GM12864 (cell line): Measurements from ENCODE around the gene DPYD.

Source experiments
- DNase-seq: peaks from one replicate; pipeline ENCODE4 v3.0.0-alpha.2; 2011; ENCODE audit warnings: low read depth
- H3K4me3 ChIP-seq: 2 replicates; pipeline ENCODE4 v1.5.1; 2011; ENCODE audit warnings: mild to moderate bottlenecking, low read depth, low read length, control low read depth
- TF ChIP-seq, protein P1 (sequence below): IDR thresholded peaks from 2 replicates; pipeline ENCODE4 v1.5.1; 2011; ENCODE audit warnings: low read depth, mild to moderate bottlenecking, moderate library complexity, low read length, control low read depth, inconsistent platforms; ENCODE audit errors: missing control alignments

Gene DPYD

DNA sequence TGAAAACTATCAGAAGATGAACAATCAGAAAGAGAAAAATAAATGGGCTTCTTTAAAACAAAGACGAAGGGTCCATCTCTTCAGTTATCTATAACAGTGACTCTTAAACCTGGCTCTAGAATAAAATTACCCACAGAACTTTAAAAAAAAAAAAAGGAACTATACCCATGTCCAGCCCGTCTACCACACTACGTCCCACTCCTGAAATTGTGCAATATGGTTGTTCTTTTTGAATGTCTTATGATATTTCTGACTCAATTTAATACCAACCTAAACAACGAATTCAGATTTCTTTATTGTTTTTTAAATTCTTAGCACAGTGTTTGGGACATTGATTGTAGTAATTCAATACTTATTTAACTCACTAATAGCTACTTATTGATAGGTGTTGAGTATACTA, 246.3 kb downstream of the DPYD start:
- no peak overlapping the region for H3K4me3 ChIP-seq
- TF ChIP-seq, protein P1, sequence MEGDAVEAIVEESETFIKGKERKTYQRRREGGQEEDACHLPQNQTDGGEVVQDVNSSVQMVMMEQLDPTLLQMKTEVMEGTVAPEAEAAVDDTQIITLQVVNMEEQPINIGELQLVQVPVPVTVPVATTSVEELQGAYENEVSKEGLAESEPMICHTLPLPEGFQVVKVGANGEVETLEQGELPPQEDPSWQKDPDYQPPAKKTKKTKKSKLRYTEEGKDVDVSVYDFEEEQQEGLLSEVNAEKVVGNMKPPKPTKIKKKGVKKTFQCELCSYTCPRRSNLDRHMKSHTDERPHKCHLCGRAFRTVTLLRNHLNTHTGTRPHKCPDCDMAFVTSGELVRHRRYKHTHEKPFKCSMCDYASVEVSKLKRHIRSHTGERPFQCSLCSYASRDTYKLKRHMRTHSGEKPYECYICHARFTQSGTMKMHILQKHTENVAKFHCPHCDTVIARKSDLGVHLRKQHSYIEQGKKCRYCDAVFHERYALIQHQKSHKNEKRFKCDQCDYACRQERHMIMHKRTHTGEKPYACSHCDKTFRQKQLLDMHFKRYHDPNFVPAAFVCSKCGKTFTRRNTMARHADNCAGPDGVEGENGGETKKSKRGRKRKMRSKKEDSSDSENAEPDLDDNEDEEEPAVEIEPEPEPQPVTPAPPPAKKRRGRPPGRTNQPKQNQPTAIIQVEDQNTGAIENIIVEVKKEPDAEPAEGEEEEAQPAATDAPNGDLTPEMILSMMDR: no peak
- DNase-seq: no peak

DNA sequence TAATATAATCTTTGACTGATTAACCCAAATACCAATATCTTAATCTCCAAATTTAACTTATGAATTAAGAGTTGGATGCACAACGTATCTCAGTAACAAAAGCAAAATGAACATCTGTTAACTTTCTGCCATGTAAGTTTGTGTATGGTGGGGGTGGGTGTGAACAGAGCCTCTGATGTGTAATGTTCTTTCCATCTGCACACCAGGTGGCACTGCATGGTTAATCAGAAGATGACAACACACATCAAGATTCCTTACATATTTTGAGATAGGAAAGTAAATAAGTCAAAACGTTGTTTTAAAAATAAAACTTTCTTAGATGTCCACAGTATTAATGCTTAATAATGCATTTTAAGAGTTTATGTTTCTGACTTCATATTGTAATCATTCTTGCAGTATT, 251.9 kb downstream of the DPYD start:
- no peak for DNase-seq
- TF ChIP-seq, protein P1: peak; percentile 4
- no peak overlapping the region for H3K4me3 ChIP-seq

- DNase-seq: no peak
- TF ChIP-seq, protein P1: no peak
- H3K4me3 ChIP-seq: no peak overlapping the region
Measured at GRCh38 chr1:97660431-97661105, 260.3 kb downstream of the DPYD start.

- TF ChIP-seq, protein P1: no peak
- H3K4me3 ChIP-seq: no peak overlapping the region
- no peak for DNase-seq
Measured at GRCh38 chr1:97654876-97655585, 265.8 kb downstream of the DPYD start.

- TF ChIP-seq, protein P1: no peak
- no peak overlapping the region for H3K4me3 ChIP-seq
- DNase-seq: no peak
Measured at GRCh38 chr1:97651250-97651649, 269.6 kb downstream of the DPYD start.

GRCh38 chr1:97649591-97649990, 271.2 kb downstream of the DPYD start:
- no peak for DNase-seq
- TF ChIP-seq, protein P1: no peak
- no peak overlapping the region for H3K4me3 ChIP-seq

DNA sequence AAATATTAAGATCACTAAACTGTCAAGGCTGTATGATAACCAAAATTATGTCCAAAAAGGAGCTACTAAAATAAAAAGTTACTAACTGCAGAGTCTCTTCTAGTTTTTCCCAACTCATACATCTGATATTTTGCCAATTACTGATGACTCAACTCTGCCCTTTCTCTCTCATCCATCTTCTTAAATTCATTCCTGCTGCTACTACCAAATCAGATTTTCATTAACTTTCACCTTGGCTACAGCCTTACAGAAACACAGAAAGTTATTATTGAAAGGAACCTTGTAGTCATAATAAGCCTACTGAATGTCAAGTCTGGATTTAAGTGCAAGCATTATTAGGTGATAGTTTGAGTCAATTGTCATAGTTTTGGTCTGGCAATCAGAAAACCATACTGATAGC, 273.1 kb downstream of the DPYD start:
- TF ChIP-seq, protein P1: no peak
- no peak for DNase-seq
- H3K4me3 ChIP-seq: no peak overlapping the region
